Body of pancreas (tissue), 4 donors: ENCODE results near the gene BPIFA1.

Experiments used
- POLR2A ChIP-seq, 3 donors: fragments of 450-650 bp; IDR thresholded peaks; one replicate each; pipeline ENCODE4 v1.6.1; 2016; ENCODE audit warnings: antibody characterized with exemption in 3 of 3, mild to moderate bottlenecking in 2 of 3
- TF ChIP-seq, protein P1 (sequence below), 7 experiments: fragments of 450-650 bp in 4 of 7; fragments of 200-600 bp in 3 of 7; sonication (generic) in 3 of 7; IDR thresholded peaks; one replicate each; pipeline ENCODE4 v1.5.1; 2016 to 2019; ENCODE audit warnings: antibody characterized with exemption in 7 of 7

DNA sequence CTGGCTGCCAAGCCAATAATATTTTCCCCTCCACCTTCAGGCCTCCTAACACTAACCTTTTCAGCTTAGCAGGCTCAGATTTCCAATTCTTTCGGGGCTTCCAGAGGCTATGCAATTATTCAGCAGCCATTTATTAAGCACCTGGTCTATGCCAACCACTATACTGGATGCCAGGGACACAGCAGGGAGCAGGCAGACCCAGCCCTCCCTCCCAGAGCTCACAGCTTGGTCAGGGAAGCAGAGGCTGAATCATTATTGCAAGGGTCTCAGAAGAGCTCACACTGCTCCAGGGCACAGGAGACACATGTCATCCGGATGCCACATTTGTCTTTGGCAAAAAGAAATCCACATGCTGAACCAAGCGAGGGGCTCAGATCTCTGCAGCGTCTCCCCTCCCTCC lies 48.5 kb downstream of the BPIFA1 start:
- TF ChIP-seq, protein P1, sequence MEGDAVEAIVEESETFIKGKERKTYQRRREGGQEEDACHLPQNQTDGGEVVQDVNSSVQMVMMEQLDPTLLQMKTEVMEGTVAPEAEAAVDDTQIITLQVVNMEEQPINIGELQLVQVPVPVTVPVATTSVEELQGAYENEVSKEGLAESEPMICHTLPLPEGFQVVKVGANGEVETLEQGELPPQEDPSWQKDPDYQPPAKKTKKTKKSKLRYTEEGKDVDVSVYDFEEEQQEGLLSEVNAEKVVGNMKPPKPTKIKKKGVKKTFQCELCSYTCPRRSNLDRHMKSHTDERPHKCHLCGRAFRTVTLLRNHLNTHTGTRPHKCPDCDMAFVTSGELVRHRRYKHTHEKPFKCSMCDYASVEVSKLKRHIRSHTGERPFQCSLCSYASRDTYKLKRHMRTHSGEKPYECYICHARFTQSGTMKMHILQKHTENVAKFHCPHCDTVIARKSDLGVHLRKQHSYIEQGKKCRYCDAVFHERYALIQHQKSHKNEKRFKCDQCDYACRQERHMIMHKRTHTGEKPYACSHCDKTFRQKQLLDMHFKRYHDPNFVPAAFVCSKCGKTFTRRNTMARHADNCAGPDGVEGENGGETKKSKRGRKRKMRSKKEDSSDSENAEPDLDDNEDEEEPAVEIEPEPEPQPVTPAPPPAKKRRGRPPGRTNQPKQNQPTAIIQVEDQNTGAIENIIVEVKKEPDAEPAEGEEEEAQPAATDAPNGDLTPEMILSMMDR (IDR thresholded peaks at IDR 0.05), result no peak
- TF ChIP-seq POLR2A (IDR thresholded peaks at IDR 0.05), result no peak
